Measurements from ENCODE around the gene CD300A.

The CD300A gene

GRCh38 chr17:74466111-74466827, at the start of gene CD300A:
Gene CD300A, plus strand, starts transcription at chr17:74466634. Its CDS starts 70 bp downstream, at chr17:74466704.
- peak within 1 kb of the TSS; percentile 41 for H3K4me3 ChIP-seq (ENCODE audit: low read depth, low read length)
- peaks cover 22% of the 10 kb centered on the region for H3K27me3 ChIP-seq (ENCODE audit: control insufficient read depth, insufficient read depth, low read length)
- H3K4me1 ChIP-seq (ENCODE audit: control insufficient read depth, insufficient read depth, low read length) = peaks cover 6% of the 10 kb centered on the region; the same call in 1 of the 2 replicates
- no peaks in the 10 kb centered on the region for H3K36me3 ChIP-seq (ENCODE audit: control insufficient read depth, insufficient read depth, low read length)
- no peak within 1 kb of the TSS for H3K27ac ChIP-seq (ENCODE audit: low read depth, low read length)
- H3K9ac ChIP-seq (ENCODE audit: low read length) = no peak within 1 kb of the TSS
- no peaks in the 10 kb centered on the region for H3K9me3 ChIP-seq (ENCODE audit: control insufficient read depth, insufficient read depth, low read depth, low read length)

- Histone ChIP-seq H3K27me3 (ENCODE audit: control insufficient read depth, insufficient read depth, low read length) (no peaks in the 10 kb centered on the region), H3K27ac (ENCODE audit: low read depth, low read length) (no peak overlapping the region), H3K9ac (ENCODE audit: low read length) (no peak overlapping the region), H3K9me3 (ENCODE audit: control insufficient read depth, insufficient read depth, low read depth, low read length) (0 out of 2 replicates have a peak, but pooled peaks cover 1% of the 10 kb centered on the region), H3K36me3 (ENCODE audit: control insufficient read depth, insufficient read depth, low read length) (no peaks in the 10 kb centered on the region), H3K4me3 (ENCODE audit: low read depth, low read length) (no peak overlapping the region), H3K4me1 (ENCODE audit: control insufficient read depth, insufficient read depth, low read length) (peaks cover 7% of the 10 kb centered on the region)
Measured at GRCh38 chr17:74417178-74418045, 49.0 kb upstream of the CD300A start.

GRCh38 chr17:74419928-74420411, 46.5 kb upstream of the CD300A start:
- H3K27ac ChIP-seq (ENCODE audit: low read depth, low read length) = no peak overlapping the region
- H3K36me3 ChIP-seq (ENCODE audit: control insufficient read depth, insufficient read depth, low read length) = no peaks in the 10 kb centered on the region

GRCh38 chr17:74424117-74424516, 42.3 kb upstream of the CD300A start:
- Histone ChIP-seq H3K4me3 (ENCODE audit: low read depth, low read length) (no peak overlapping the region), H3K9ac (ENCODE audit: low read length) (no peak overlapping the region), H3K36me3 (ENCODE audit: control insufficient read depth, insufficient read depth, low read length) (no peaks in the 10 kb centered on the region), H3K9me3 (ENCODE audit: control insufficient read depth, insufficient read depth, low read depth, low read length) (peaks cover 9% of the 10 kb centered on the region; the same call in 1 of the 2 replicates), H3K27ac (ENCODE audit: low read depth, low read length) (no peak overlapping the region), H3K27me3 (ENCODE audit: control insufficient read depth, insufficient read depth, low read length) (peaks cover 3% of the 10 kb centered on the region; the same call in 1 of the 2 replicates), H3K4me1 (ENCODE audit: control insufficient read depth, insufficient read depth, low read length) (peaks cover 18% of the 10 kb centered on the region)

More at GRCh38 chr17:74419928-74420411, 46.5 kb upstream of the CD300A start:
- H3K4me1 ChIP-seq (ENCODE audit: control insufficient read depth, insufficient read depth, low read length) = peaks cover 7% of the 10 kb centered on the region
- H3K27me3 ChIP-seq (ENCODE audit: control insufficient read depth, insufficient read depth, low read length) = peaks cover 3% of the 10 kb centered on the region; the same call in 1 of the 2 replicates
- no peak overlapping the region for H3K9ac ChIP-seq (ENCODE audit: low read length)
- H3K4me3 ChIP-seq (ENCODE audit: low read depth, low read length) = no peak overlapping the region
- H3K9me3 ChIP-seq (ENCODE audit: control insufficient read depth, insufficient read depth, low read depth, low read length) = peaks cover 9% of the 10 kb centered on the region; the same call in 1 of the 2 replicates

- Histone ChIP-seq H3K4me3 (ENCODE audit: low read depth, low read length) (no peak overlapping the region), H3K27ac (ENCODE audit: low read depth, low read length) (no peak overlapping the region), H3K9me3 (ENCODE audit: control insufficient read depth, insufficient read depth, low read depth, low read length) (peaks cover 9% of the 10 kb centered on the region; the same call in 1 of the 2 replicates), H3K9ac (ENCODE audit: low read length) (no peak overlapping the region), H3K36me3 (ENCODE audit: control insufficient read depth, insufficient read depth, low read length) (no peaks in the 10 kb centered on the region), H3K4me1 (ENCODE audit: control insufficient read depth, insufficient read depth, low read length) (peaks cover 22% of the 10 kb centered on the region), H3K27me3 (ENCODE audit: control insufficient read depth, insufficient read depth, low read length) (peaks cover 7% of the 10 kb centered on the region)
Measured at GRCh38 chr17:74424657-74425056, 41.8 kb upstream of the CD300A start.

GRCh38 chr17:74426551-74427047, 39.8 kb upstream of the CD300A start:
- Histone ChIP-seq H3K27ac (ENCODE audit: low read depth, low read length) (no peak overlapping the region), H3K9ac (ENCODE audit: low read length) (no peak overlapping the region), H3K36me3 (ENCODE audit: control insufficient read depth, insufficient read depth, low read length) (no peaks in the 10 kb centered on the region), H3K9me3 (ENCODE audit: control insufficient read depth, insufficient read depth, low read depth, low read length) (peaks cover 9% of the 10 kb centered on the region; the same call in 1 of the 2 replicates), H3K4me1 (ENCODE audit: control insufficient read depth, insufficient read depth, low read length) (peaks cover 31% of the 10 kb centered on the region), H3K27me3 (ENCODE audit: control insufficient read depth, insufficient read depth, low read length) (peaks cover 17% of the 10 kb centered on the region), H3K4me3 (ENCODE audit: low read depth, low read length) (no peak overlapping the region)

GRCh38 chr17:74427048-74427762, 39.2 kb upstream of the CD300A start:
- no peak overlapping the region for H3K9ac ChIP-seq (ENCODE audit: low read length)
- peaks cover 9% of the 10 kb centered on the region; the same call in 1 of the 2 replicates for H3K9me3 ChIP-seq (ENCODE audit: control insufficient read depth, insufficient read depth, low read depth, low read length)
- H3K36me3 ChIP-seq (ENCODE audit: control insufficient read depth, insufficient read depth, low read length) = no peaks in the 10 kb centered on the region
- peaks cover 31% of the 10 kb centered on the region for H3K4me1 ChIP-seq (ENCODE audit: control insufficient read depth, insufficient read depth, low read length)
- H3K27me3 ChIP-seq (ENCODE audit: control insufficient read depth, insufficient read depth, low read length) = peaks cover 22% of the 10 kb centered on the region
- H3K4me3 ChIP-seq (ENCODE audit: low read depth, low read length) = no peak overlapping the region
- no peak overlapping the region for H3K27ac ChIP-seq (ENCODE audit: low read depth, low read length)

GRCh38 chr17:74427763-74428153, 38.7 kb upstream of the CD300A start:
- Histone ChIP-seq H3K4me3 (ENCODE audit: low read depth, low read length) (no peak overlapping the region), H3K9ac (ENCODE audit: low read length) (no peak overlapping the region), H3K27ac (ENCODE audit: low read depth, low read length) (no peak overlapping the region), H3K9me3 (ENCODE audit: control insufficient read depth, insufficient read depth, low read depth, low read length) (peaks cover 4% of the 10 kb centered on the region; the same call in 1 of the 2 replicates), H3K27me3 (ENCODE audit: control insufficient read depth, insufficient read depth, low read length) (peaks cover 24% of the 10 kb centered on the region), H3K36me3 (ENCODE audit: control insufficient read depth, insufficient read depth, low read length) (no peaks in the 10 kb centered on the region), H3K4me1 (ENCODE audit: control insufficient read depth, insufficient read depth, low read length) (peaks cover 31% of the 10 kb centered on the region)

GRCh38 chr17:74429604-74430384, 36.6 kb upstream of the CD300A start:
- peak overlapping the region; percentile 71 for H3K9ac ChIP-seq (ENCODE audit: low read length)
- peaks cover 37% of the 10 kb centered on the region for H3K27me3 ChIP-seq (ENCODE audit: control insufficient read depth, insufficient read depth, low read length)
- H3K36me3 ChIP-seq (ENCODE audit: control insufficient read depth, insufficient read depth, low read length) = no peaks in the 10 kb centered on the region
- peak overlapping the region; percentile 85 for H3K4me3 ChIP-seq (ENCODE audit: low read depth, low read length)
- H3K27ac ChIP-seq (ENCODE audit: low read depth, low read length) = no peak overlapping the region
- peaks cover 43% of the 10 kb centered on the region for H3K4me1 ChIP-seq (ENCODE audit: control insufficient read depth, insufficient read depth, low read length)
- H3K9me3 ChIP-seq (ENCODE audit: control insufficient read depth, insufficient read depth, low read depth, low read length) = no peaks in the 10 kb centered on the region

GRCh38 chr17:74430385-74430705, 36.1 kb upstream of the CD300A start:
- Histone ChIP-seq H3K4me3 (ENCODE audit: low read depth, low read length) (peak overlapping the region; percentile 85), H3K36me3 (ENCODE audit: control insufficient read depth, insufficient read depth, low read length) (no peaks in the 10 kb centered on the region), H3K27ac (ENCODE audit: low read depth, low read length) (no peak overlapping the region), H3K9ac (ENCODE audit: low read length) (peak overlapping the region; percentile 71), H3K9me3 (ENCODE audit: control insufficient read depth, insufficient read depth, low read depth, low read length) (no peaks in the 10 kb centered on the region), H3K4me1 (ENCODE audit: control insufficient read depth, insufficient read depth, low read length) (peaks cover 44% of the 10 kb centered on the region), H3K27me3 (ENCODE audit: control insufficient read depth, insufficient read depth, low read length) (peaks cover 37% of the 10 kb centered on the region)

Data from HUES6 (cell line).